ENCODE results near the gene FHIP1A.

FHIP1A gene

GRCh38 chr4:151436093-151436518, 27.1 kb downstream of the FHIP1A start:
- H3K36me3 ChIP-seq (ENCODE audit: insufficient read depth, low read length): no peaks in the 10 kb centered on the region
- no peak overlapping the region for H3K9ac ChIP-seq (ENCODE audit: low read length)
- H3K4me1 ChIP-seq (ENCODE audit: insufficient read depth, low read length): no peaks in the 10 kb centered on the region
- H3K27me3 ChIP-seq (ENCODE audit: control insufficient read depth in 1 of 2, insufficient read depth in 2 of 2, low read length in 2 of 2): no peaks in the 10 kb centered on the region
- H3K4me3 ChIP-seq (ENCODE audit: low read depth in 1 of 2, low read length in 2 of 2): no peak overlapping the region
- H3K27ac ChIP-seq (ENCODE audit: low read depth, low read length): no peak overlapping the region
- H3K9me3 ChIP-seq (ENCODE audit: low read length): no peaks in the 10 kb centered on the region

GRCh38 chr4:151437505-151437904, 28.5 kb downstream of the FHIP1A start:
- no peak overlapping the region for H3K27ac ChIP-seq (ENCODE audit: low read depth, low read length)
- H3K9ac ChIP-seq (ENCODE audit: low read length): no peak overlapping the region
- no peaks in the 10 kb centered on the region for H3K4me1 ChIP-seq (ENCODE audit: insufficient read depth, low read length)
- no peaks in the 10 kb centered on the region for H3K9me3 ChIP-seq (ENCODE audit: low read length)
- H3K27me3 ChIP-seq (ENCODE audit: control insufficient read depth in 1 of 2, insufficient read depth in 2 of 2, low read length in 2 of 2): no peaks in the 10 kb centered on the region
- no peaks in the 10 kb centered on the region for H3K36me3 ChIP-seq (ENCODE audit: insufficient read depth, low read length)
- no peak overlapping the region for H3K4me3 ChIP-seq (ENCODE audit: low read depth in 1 of 2, low read length in 2 of 2)

- Histone ChIP-seq H3K9me3 (ENCODE audit: low read length) (no peaks in the 10 kb centered on the region), H3K9ac (ENCODE audit: low read length) (no peak overlapping the region), H3K4me1 (ENCODE audit: insufficient read depth, low read length) (no peaks in the 10 kb centered on the region), H3K27me3 (ENCODE audit: control insufficient read depth in 1 of 2, insufficient read depth in 2 of 2, low read length in 2 of 2) (no peaks in the 10 kb centered on the region), H3K4me3 (ENCODE audit: low read depth in 1 of 2, low read length in 2 of 2) (no peak overlapping the region), H3K36me3 (ENCODE audit: insufficient read depth, low read length) (no peaks in the 10 kb centered on the region), H3K27ac (ENCODE audit: low read depth, low read length) (no peak overlapping the region)
Observed at GRCh38 chr4:151438154-151438553, 29.2 kb downstream of the FHIP1A start.

GRCh38 chr4:151439320-151439719, 30.3 kb downstream of the FHIP1A start:
- Histone ChIP-seq H3K27me3 (ENCODE audit: control insufficient read depth in 1 of 2, insufficient read depth in 2 of 2, low read length in 2 of 2) (no peaks in the 10 kb centered on the region), H3K4me3 (ENCODE audit: low read depth in 1 of 2, low read length in 2 of 2) (no peak overlapping the region), H3K36me3 (ENCODE audit: insufficient read depth, low read length) (no peaks in the 10 kb centered on the region), H3K4me1 (ENCODE audit: insufficient read depth, low read length) (no peaks in the 10 kb centered on the region), H3K9ac (ENCODE audit: low read length) (no peak overlapping the region), H3K9me3 (ENCODE audit: low read length) (no peaks in the 10 kb centered on the region), H3K27ac (ENCODE audit: low read depth, low read length) (no peak overlapping the region)

- no peak overlapping the region for H3K27ac ChIP-seq (ENCODE audit: low read depth, low read length)
- H3K36me3 ChIP-seq (ENCODE audit: insufficient read depth, low read length): no peaks in the 10 kb centered on the region
- H3K27me3 ChIP-seq (ENCODE audit: control insufficient read depth in 1 of 2, insufficient read depth in 2 of 2, low read length in 2 of 2): no peaks in the 10 kb centered on the region
- H3K9me3 ChIP-seq (ENCODE audit: low read length): no peaks in the 10 kb centered on the region
- no peaks in the 10 kb centered on the region for H3K4me1 ChIP-seq (ENCODE audit: insufficient read depth, low read length)
- no peak overlapping the region for H3K9ac ChIP-seq (ENCODE audit: low read length)
- H3K4me3 ChIP-seq (ENCODE audit: low read depth in 1 of 2, low read length in 2 of 2): no peak overlapping the region
Observed at GRCh38 chr4:151442002-151442401, 33.0 kb downstream of the FHIP1A start.

- H3K36me3 ChIP-seq (ENCODE audit: insufficient read depth, low read length): no peaks in the 10 kb centered on the region
- H3K9ac ChIP-seq (ENCODE audit: low read length): no peak overlapping the region
- H3K4me3 ChIP-seq (ENCODE audit: low read depth in 1 of 2, low read length in 2 of 2): no peak overlapping the region
- H3K27ac ChIP-seq (ENCODE audit: low read depth, low read length): no peak overlapping the region
- H3K4me1 ChIP-seq (ENCODE audit: insufficient read depth, low read length): no peaks in the 10 kb centered on the region
- H3K27me3 ChIP-seq (ENCODE audit: control insufficient read depth in 1 of 2, insufficient read depth in 2 of 2, low read length in 2 of 2): no peaks in the 10 kb centered on the region
- no peaks in the 10 kb centered on the region for H3K9me3 ChIP-seq (ENCODE audit: low read length)
Observed at GRCh38 chr4:151443247-151443646, 34.3 kb downstream of the FHIP1A start.

- no peak overlapping the region for H3K27ac ChIP-seq (ENCODE audit: low read depth, low read length)
- no peaks in the 10 kb centered on the region for H3K36me3 ChIP-seq (ENCODE audit: insufficient read depth, low read length)
- H3K4me3 ChIP-seq (ENCODE audit: low read depth in 1 of 2, low read length in 2 of 2): no peak overlapping the region
- no peak overlapping the region for H3K9ac ChIP-seq (ENCODE audit: low read length)
- no peaks in the 10 kb centered on the region for H3K4me1 ChIP-seq (ENCODE audit: insufficient read depth, low read length)
- H3K9me3 ChIP-seq (ENCODE audit: low read length): no peaks in the 10 kb centered on the region
- H3K27me3 ChIP-seq (ENCODE audit: control insufficient read depth in 1 of 2, insufficient read depth in 2 of 2, low read length in 2 of 2): no peaks in the 10 kb centered on the region
Observed at GRCh38 chr4:151443752-151444151, 34.8 kb downstream of the FHIP1A start.

- Histone ChIP-seq H3K4me3 (ENCODE audit: low read depth in 1 of 2, low read length in 2 of 2) (no peak overlapping the region), H3K27ac (ENCODE audit: low read depth, low read length) (no peak overlapping the region), H3K27me3 (ENCODE audit: control insufficient read depth in 1 of 2, insufficient read depth in 2 of 2, low read length in 2 of 2) (no peaks in the 10 kb centered on the region), H3K9me3 (ENCODE audit: low read length) (no peaks in the 10 kb centered on the region), H3K36me3 (ENCODE audit: insufficient read depth, low read length) (no peaks in the 10 kb centered on the region), H3K4me1 (ENCODE audit: insufficient read depth, low read length) (no peaks in the 10 kb centered on the region), H3K9ac (ENCODE audit: low read length) (no peak overlapping the region)
Observed at GRCh38 chr4:151446208-151446607, 37.2 kb downstream of the FHIP1A start.

GRCh38 chr4:151454513-151454912, 45.5 kb downstream of the FHIP1A start:
- H3K4me1 ChIP-seq (ENCODE audit: insufficient read depth, low read length): no peaks in the 10 kb centered on the region
- no peaks in the 10 kb centered on the region for H3K27me3 ChIP-seq (ENCODE audit: control insufficient read depth in 1 of 2, insufficient read depth in 2 of 2, low read length in 2 of 2)
- H3K9me3 ChIP-seq (ENCODE audit: low read length): no peaks in the 10 kb centered on the region
- no peak overlapping the region for H3K9ac ChIP-seq (ENCODE audit: low read length)
- no peak overlapping the region for H3K27ac ChIP-seq (ENCODE audit: low read depth, low read length)
- no peaks in the 10 kb centered on the region for H3K36me3 ChIP-seq (ENCODE audit: insufficient read depth, low read length)
- no peak overlapping the region for H3K4me3 ChIP-seq (ENCODE audit: low read depth in 1 of 2, low read length in 2 of 2)

GRCh38 chr4:151455212-151455611, 46.2 kb downstream of the FHIP1A start:
- H3K9me3 ChIP-seq (ENCODE audit: low read length): no peaks in the 10 kb centered on the region
- no peak overlapping the region for H3K27ac ChIP-seq (ENCODE audit: low read depth, low read length)
- H3K4me3 ChIP-seq (ENCODE audit: low read depth in 1 of 2, low read length in 2 of 2): no peak overlapping the region
- no peak overlapping the region for H3K9ac ChIP-seq (ENCODE audit: low read length)
- H3K4me1 ChIP-seq (ENCODE audit: insufficient read depth, low read length): no peaks in the 10 kb centered on the region
- H3K27me3 ChIP-seq (ENCODE audit: control insufficient read depth in 1 of 2, insufficient read depth in 2 of 2, low read length in 2 of 2): no peaks in the 10 kb centered on the region
- no peaks in the 10 kb centered on the region for H3K36me3 ChIP-seq (ENCODE audit: insufficient read depth, low read length)

- Histone ChIP-seq H3K4me3 (ENCODE audit: low read depth in 1 of 2, low read length in 2 of 2) (no peak overlapping the region), H3K27me3 (ENCODE audit: control insufficient read depth in 1 of 2, insufficient read depth in 2 of 2, low read length in 2 of 2) (no peaks in the 10 kb centered on the region), H3K36me3 (ENCODE audit: insufficient read depth, low read length) (no peaks in the 10 kb centered on the region)
Observed at GRCh38 chr4:151458148-151458547, 49.2 kb downstream of the FHIP1A start.

More at GRCh38 chr4:151458148-151458547, 49.2 kb downstream of the FHIP1A start:
- Histone ChIP-seq H3K27ac (ENCODE audit: low read depth, low read length) (no peak overlapping the region), H3K9ac (ENCODE audit: low read length) (no peak overlapping the region), H3K4me1 (ENCODE audit: insufficient read depth, low read length) (no peaks in the 10 kb centered on the region), H3K9me3 (ENCODE audit: low read length) (no peaks in the 10 kb centered on the region)
